Measurements from ENCODE around the gene PTPRK. TPM values are rescaled to one million over a fixed set of nuclear protein-coding genes. Genes with fewer than 3 reads are reported as not detected.

PTPRK gene
- total and polyA plus RNA-seq, 2 donors (not counting 1 experiment from before 2014, with no cell fraction given), result 16.2 to 18.7 TPM

DNA sequence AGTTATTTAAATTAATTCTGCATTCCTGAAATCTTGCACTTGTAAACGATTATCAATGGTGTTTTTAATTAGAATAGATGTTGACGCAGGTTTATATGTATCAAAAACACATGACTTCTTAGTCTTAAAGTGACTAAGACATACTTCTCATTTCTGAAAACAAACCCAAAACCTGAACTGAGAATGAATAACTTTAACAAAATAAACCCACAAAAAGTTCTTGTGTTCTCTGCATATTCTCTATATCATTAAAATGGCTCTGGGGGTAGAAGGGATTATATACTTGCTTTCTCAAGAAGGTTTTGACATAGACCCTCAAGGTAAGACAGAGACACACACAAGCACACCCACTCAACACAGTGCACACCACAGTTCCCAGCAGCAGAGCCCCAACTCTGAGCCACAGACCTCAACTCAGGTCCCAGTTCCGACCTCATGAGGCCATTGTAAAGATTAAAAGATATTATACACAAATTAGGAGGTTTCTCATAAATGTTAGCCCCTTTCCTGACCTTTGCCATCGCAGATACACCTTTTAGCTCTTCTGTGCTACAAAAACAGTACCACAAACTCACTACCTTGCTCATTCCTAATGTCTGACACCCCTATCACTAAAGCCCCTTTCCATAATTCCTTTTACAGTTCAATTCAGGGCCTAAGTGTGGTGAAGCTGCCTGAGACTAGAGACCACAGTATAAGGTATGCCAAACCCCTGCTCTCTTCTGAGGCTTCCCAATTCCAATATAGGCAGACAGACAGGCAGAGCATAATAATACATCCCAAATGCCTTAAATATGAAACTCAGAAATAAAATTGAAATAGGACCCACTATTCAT is 267.8 kb downstream of the PTPRK start:
- H3K9me3 ChIP-seq (ENCODE audit: control extremely low read depth in 1 of 3, control insufficient read depth in 2 of 3, insufficient read depth in 1 of 3, low read length in 2 of 3), result no peaks in the 10 kb centered on the region
- no peak for DNase-seq
- H3K4me2 ChIP-seq (replicated peaks; ENCODE audit: low read depth, low read length, poor library complexity, severe bottlenecking), result no peak overlapping the region
- H3K9me3 Mint-ChIP-seq (ENCODE audit: insufficient read depth), result no peaks in the 10 kb centered on the region
- no peak overlapping the region for H3K4me3 ChIP-seq (ENCODE audit: control extremely low read depth in 1 of 5, extremely low read depth in 1 of 5, insufficient read depth in 1 of 5, low read depth in 2 of 5, low read length in 4 of 5)
- H3K27ac Mint-ChIP-seq, result no peak overlapping the region
- H3K4me1 Mint-ChIP-seq, result no peaks in the 10 kb centered on the region
- H3K36me3 ChIP-seq (replicated peaks in 1 of 2; ENCODE audit: control extremely low read depth in 1 of 2, control insufficient read depth in 1 of 2, extremely low read depth in 1 of 2, insufficient read depth in 2 of 2, low read length in 1 of 2), result no peaks in the 10 kb centered on the region
- TF ChIP-seq, protein P1, sequence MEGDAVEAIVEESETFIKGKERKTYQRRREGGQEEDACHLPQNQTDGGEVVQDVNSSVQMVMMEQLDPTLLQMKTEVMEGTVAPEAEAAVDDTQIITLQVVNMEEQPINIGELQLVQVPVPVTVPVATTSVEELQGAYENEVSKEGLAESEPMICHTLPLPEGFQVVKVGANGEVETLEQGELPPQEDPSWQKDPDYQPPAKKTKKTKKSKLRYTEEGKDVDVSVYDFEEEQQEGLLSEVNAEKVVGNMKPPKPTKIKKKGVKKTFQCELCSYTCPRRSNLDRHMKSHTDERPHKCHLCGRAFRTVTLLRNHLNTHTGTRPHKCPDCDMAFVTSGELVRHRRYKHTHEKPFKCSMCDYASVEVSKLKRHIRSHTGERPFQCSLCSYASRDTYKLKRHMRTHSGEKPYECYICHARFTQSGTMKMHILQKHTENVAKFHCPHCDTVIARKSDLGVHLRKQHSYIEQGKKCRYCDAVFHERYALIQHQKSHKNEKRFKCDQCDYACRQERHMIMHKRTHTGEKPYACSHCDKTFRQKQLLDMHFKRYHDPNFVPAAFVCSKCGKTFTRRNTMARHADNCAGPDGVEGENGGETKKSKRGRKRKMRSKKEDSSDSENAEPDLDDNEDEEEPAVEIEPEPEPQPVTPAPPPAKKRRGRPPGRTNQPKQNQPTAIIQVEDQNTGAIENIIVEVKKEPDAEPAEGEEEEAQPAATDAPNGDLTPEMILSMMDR (IDR thresholded peaks at IDR 0.05), result no peak
- no peak for TF ChIP-seq EZH2 (IDR thresholded peaks at IDR 0.05; ENCODE audit: borderline replicate concordance, insufficient read depth, low read depth, low read length, poor library complexity, severe bottlenecking)
- ChIA-PET CTCF (no interaction called here), POLR2A (no interaction called here)
- no peaks in the 10 kb centered on the region for H3K79me2 ChIP-seq (ENCODE audit: control insufficient read depth, insufficient read depth, low read length)
- H3K27ac ChIP-seq (ENCODE audit: low read length in 2 of 2), result no peak overlapping the region
- no peak overlapping the region for H3K9ac ChIP-seq (ENCODE audit: low read length)
- no peaks in the 10 kb centered on the region for H3K27me3 Mint-ChIP-seq
- no peak overlapping the region for H2AFZ ChIP-seq (ENCODE audit: insufficient read depth, low read depth, low read length, poor library complexity, severe bottlenecking)
- ATAC-seq (ENCODE audit: low read depth), result no peak
- intact Hi-C loops (cut with micrococcal nuclease), result no loop called here
- H3K4me1 ChIP-seq (ENCODE audit: control insufficient read depth in 2 of 2, insufficient read depth in 2 of 2, low read length in 2 of 2), result no peaks in the 10 kb centered on the region
- no peaks in the 10 kb centered on the region for H4K20me1 ChIP-seq (ENCODE audit: control insufficient read depth, insufficient read depth, low read length, poor library complexity, severe bottlenecking)
- WGBS (ENCODE audit: insufficient coverage), result 60% methylated on average over 1 of the region's 4 CpGs
- H3K27me3 ChIP-seq (replicated peaks in 1 of 4; ENCODE audit: control extremely low read depth in 1 of 4, control insufficient read depth in 3 of 4, insufficient read depth in 4 of 4, low read length in 3 of 4), result no peaks in the 10 kb centered on the region
- H3K4me3 Mint-ChIP-seq, result no peak overlapping the region
